ENCODE results near the gene GRK5.
A peak's percentile ranks its signal among the peaks of the same experiment; 100 is the strongest.

The GRK5 gene

DNA sequence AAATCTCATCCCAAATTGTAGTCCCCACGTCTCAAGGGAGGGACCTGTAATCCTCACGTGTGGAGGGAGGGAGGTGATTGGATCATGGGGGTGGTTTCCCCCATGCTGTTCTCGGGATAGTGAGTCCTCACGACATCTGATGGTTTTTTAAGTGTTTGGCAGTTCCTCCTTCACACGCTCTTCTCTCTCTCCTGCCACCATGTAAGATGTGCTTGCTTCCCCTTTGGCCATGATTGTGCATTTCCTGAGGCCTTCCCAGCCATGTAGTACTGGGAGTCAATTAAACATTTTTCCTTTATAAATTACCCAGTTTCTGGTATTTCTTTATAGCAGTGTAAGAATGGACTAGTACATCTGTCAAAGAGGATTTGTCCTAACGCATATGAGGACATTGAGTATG lies 275.6 kb downstream of the GRK5 start:
- DNase-seq (ENCODE audit: insufficient read length, low spot score) (no peak), FAIRE-seq (no peak)
- no peak for TF ChIP-seq TAF1 (IDR thresholded peaks at IDR 0.05; ENCODE audit: low read depth, low read length)
- TF ChIP-seq POLR2AphosphoS5 (IDR thresholded peaks at IDR 0.05; ENCODE audit: low read depth, low read length): no peak
- no peak for TF ChIP-seq POLR2A (IDR thresholded peaks at IDR 0.05; ENCODE audit: low read depth, low read length)
- TF ChIP-seq PAX5 (IDR thresholded peaks at IDR 0.05; ENCODE audit: insufficient read depth, low read length, severe bottlenecking): no peak
- TF ChIP-seq SPI1 (IDR thresholded peaks at IDR 0.05; ENCODE audit: low read depth, low read length): no peak
- TF ChIP-seq POU2F2 (IDR thresholded peaks at IDR 0.05; ENCODE audit: low read depth, low read length): no peak

- DNase-seq (ENCODE audit: insufficient read length, low spot score): no peak
- FAIRE-seq: no peak
- TF ChIP-seq TAF1 (IDR thresholded peaks at IDR 0.05; ENCODE audit: low read depth, low read length) (no peak), PAX5 (IDR thresholded peaks at IDR 0.05; ENCODE audit: insufficient read depth, low read length, severe bottlenecking) (no peak), SPI1 (IDR thresholded peaks at IDR 0.05; ENCODE audit: low read depth, low read length) (no peak), POLR2A (IDR thresholded peaks at IDR 0.05; ENCODE audit: low read depth, low read length) (no peak), POU2F2 (IDR thresholded peaks at IDR 0.05; ENCODE audit: low read depth, low read length) (no peak), POLR2AphosphoS5 (IDR thresholded peaks at IDR 0.05; ENCODE audit: low read depth, low read length) (no peak)
Observed at GRCh38 chr10:119483839-119484238, 276.5 kb downstream of the GRK5 start.

DNA sequence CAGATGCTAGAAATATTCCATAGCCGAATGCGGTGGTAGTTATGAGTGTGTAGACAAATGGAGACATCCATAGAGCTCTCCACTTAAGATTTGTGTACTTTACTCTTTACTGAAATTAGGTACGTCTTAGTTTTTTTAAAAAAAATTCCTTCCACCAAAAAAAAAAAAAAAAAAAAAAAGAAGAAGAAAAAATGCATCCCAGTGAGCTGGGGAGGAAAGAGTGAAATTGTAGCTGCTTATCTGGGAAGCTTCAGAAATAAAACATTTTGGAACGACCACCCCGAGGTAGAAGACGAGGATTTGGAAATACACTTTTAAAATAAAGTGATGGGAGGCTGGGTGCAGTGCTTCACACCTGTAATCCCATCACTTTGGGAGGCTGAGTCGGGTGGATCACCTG lies 281.3 kb downstream of the GRK5 start:
- DNase-seq (ENCODE audit: insufficient read length, low spot score): no peak
- TF ChIP-seq PAX5 (IDR thresholded peaks at IDR 0.05; ENCODE audit: insufficient read depth, low read length, severe bottlenecking) (no peak), POU2F2 (IDR thresholded peaks at IDR 0.05; ENCODE audit: low read depth, low read length) (no peak), SPI1 (IDR thresholded peaks at IDR 0.05; ENCODE audit: low read depth, low read length) (no peak), POLR2AphosphoS5 (IDR thresholded peaks at IDR 0.05; ENCODE audit: low read depth, low read length) (no peak), POLR2A (IDR thresholded peaks at IDR 0.05; ENCODE audit: low read depth, low read length) (no peak), TAF1 (IDR thresholded peaks at IDR 0.05; ENCODE audit: low read depth, low read length) (no peak)
- FAIRE-seq: no peak

- DNase-seq (ENCODE audit: insufficient read length, low spot score) (no peak), FAIRE-seq (no peak)
- TF ChIP-seq POLR2A (IDR thresholded peaks at IDR 0.05; ENCODE audit: low read depth, low read length): no peak
Observed at GRCh38 chr10:119489991-119490326, 282.6 kb downstream of the GRK5 start.

DNA sequence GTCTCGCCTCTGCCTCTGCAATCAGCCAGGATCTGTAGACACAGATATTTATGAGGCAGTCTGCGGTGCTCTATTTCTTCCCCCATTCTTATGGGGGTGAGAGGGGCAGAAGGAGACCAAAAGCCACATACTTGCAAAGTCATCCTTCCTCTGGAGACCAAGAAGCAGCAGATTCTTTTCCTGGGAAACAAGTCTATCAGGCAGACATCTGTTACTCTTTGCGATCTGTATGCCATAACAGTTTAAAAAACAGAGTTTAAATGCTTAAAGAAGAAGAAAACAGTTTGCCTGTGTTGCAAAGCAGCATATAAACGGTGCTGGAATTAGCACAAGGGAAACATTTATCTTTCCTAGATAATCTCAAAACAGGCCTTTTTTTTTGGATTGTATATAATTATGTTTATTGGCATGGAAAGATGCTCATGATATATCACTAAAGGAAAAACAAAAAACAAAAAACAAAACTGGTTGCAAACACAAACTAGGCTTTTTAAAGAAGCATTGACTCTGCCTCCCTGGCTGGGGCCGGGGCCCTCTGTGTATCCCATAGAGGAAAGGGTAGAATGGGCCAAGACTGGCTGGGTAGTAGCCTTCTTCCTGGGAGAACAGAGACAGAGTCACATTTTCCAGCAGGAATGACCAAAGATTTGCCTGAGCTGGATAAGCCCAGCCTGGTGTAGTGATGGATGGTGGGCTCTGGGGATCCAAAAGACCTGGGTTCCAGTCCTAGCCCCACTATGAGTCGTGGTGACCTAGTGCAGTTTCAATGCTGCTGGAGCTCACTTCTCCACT lies 284.8 kb downstream of the GRK5 start:
- TF ChIP-seq TAF1 (IDR thresholded peaks at IDR 0.05; ENCODE audit: low read depth, low read length) (no peak), PAX5 (IDR thresholded peaks at IDR 0.05; ENCODE audit: insufficient read depth, low read length, severe bottlenecking) (no peak), SPI1 (IDR thresholded peaks at IDR 0.05; ENCODE audit: low read depth, low read length) (no peak), POLR2A (IDR thresholded peaks at IDR 0.05; ENCODE audit: low read depth, low read length) (no peak), POU2F2 (IDR thresholded peaks at IDR 0.05; ENCODE audit: low read depth, low read length) (no peak), POLR2AphosphoS5 (IDR thresholded peaks at IDR 0.05; ENCODE audit: low read depth, low read length) (no peak)
- DNase-seq (ENCODE audit: insufficient read length, low spot score): no peak
- no peak for FAIRE-seq

DNA sequence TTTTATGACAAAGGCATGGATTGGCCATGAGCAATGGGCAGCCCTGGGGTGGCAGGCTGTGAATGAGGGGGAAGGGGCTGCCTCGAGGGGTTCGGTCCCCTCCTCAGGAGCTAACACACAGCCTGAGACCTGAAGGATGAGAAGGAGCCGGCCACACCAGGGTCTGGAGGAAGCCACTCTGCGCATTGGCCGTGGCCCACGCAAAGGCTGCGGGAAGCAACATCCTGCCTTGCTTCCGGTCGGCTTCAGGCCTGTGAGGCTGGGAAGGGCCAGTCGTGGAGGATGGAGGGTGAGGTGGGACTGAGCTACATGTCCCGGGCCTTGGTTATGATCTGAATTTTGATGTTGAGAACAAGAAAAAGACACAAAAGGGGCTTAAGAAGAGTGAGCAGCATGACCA lies 285.8 kb downstream of the GRK5 start:
- FAIRE-seq (no peak), DNase-seq (ENCODE audit: insufficient read length, low spot score) (no peak)
- TF ChIP-seq PAX5 (IDR thresholded peaks at IDR 0.05; ENCODE audit: insufficient read depth, low read length, severe bottlenecking) (no peak), SPI1 (IDR thresholded peaks at IDR 0.05; ENCODE audit: low read depth, low read length) (no peak), TAF1 (IDR thresholded peaks at IDR 0.05; ENCODE audit: low read depth, low read length) (no peak), POLR2AphosphoS5 (IDR thresholded peaks at IDR 0.05; ENCODE audit: low read depth, low read length) (no peak)

DNA sequence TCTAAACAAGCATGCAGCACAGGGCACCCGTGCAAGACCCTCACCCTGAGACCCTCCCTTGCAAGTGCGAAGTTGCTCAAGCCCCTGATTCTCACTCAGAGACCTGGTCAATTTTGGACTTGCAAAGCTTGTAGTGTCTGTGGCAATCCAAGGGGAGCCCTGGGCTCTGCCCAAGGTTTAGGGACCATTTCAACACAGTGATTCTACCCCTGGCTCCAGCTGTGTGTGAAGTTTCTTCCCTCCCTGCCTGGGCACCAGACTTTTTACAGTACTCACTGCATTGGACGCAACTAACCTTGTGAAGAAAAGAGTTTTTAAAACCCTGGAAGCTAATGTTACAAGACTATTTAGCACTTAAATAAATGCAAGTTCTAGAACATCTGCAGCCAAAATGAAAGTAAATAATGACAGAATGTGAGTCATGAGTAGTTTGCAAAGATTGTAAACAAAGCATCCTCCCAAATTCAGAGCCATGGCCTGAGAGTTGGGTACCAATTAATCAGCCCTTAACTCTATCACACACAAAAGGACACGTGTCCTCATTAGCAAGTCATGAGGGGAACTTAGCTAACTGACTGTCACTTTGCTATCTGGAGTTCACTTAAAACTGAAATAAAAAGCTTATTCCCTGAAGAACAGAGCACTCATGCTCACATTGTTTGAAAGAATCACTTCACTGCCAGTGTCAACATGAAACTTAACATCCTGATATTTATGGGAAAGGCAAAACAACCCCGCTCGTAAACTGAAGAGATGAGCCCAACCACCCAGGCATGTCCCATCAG lies 287.1 kb downstream of the GRK5 start:
- no peak for DNase-seq (ENCODE audit: insufficient read length, low spot score)
- TF ChIP-seq POU2F2 (IDR thresholded peaks at IDR 0.05; ENCODE audit: low read depth, low read length): no peak
- no peak for TF ChIP-seq POLR2AphosphoS5 (IDR thresholded peaks at IDR 0.05; ENCODE audit: low read depth, low read length)
- no peak for TF ChIP-seq PAX5 (IDR thresholded peaks at IDR 0.05; ENCODE audit: insufficient read depth, low read length, severe bottlenecking)
- peak; percentile 48 for FAIRE-seq

GRCh38 chr10:119495021-119495505 lies 287.7 kb downstream of the GRK5 start:
- FAIRE-seq (no peak), DNase-seq (ENCODE audit: insufficient read length, low spot score) (no peak)
- TF ChIP-seq SPI1 (IDR thresholded peaks at IDR 0.05; ENCODE audit: low read depth, low read length) (no peak), POLR2AphosphoS5 (IDR thresholded peaks at IDR 0.05; ENCODE audit: low read depth, low read length) (no peak), POU2F2 (IDR thresholded peaks at IDR 0.05; ENCODE audit: low read depth, low read length) (no peak), TAF1 (IDR thresholded peaks at IDR 0.05; ENCODE audit: low read depth, low read length) (no peak)

DNA sequence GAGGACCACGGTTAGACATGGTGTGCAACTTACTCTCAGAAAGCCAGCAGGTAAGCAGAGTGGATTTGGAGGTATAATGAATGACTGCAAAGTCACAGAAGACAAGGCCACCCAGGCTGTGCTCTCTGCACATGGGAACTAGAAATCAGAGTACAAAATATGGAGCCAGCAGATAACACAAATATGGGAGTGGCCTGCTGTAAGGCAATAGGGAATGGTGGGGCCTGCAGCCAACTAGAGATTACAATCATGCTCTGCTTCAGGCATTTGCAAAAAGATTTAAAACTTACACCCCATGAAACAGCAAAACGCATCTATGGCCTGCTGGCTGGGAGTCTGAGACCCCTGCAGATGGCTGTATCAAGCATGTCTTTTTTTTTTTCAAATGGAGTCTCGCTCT lies 288.2 kb downstream of the GRK5 start:
- DNase-seq (ENCODE audit: insufficient read length, low spot score) (no peak), FAIRE-seq (no peak)
- TF ChIP-seq SPI1 (IDR thresholded peaks at IDR 0.05; ENCODE audit: low read depth, low read length) (no peak), PAX5 (IDR thresholded peaks at IDR 0.05; ENCODE audit: insufficient read depth, low read length, severe bottlenecking) (no peak), TAF1 (IDR thresholded peaks at IDR 0.05; ENCODE audit: low read depth, low read length) (no peak), POLR2A (IDR thresholded peaks at IDR 0.05; ENCODE audit: low read depth, low read length) (no peak), POU2F2 (IDR thresholded peaks at IDR 0.05; ENCODE audit: low read depth, low read length) (no peak), POLR2AphosphoS5 (IDR thresholded peaks at IDR 0.05; ENCODE audit: low read depth, low read length) (no peak)

- DNase-seq (ENCODE audit: insufficient read length, low spot score) (no peak), FAIRE-seq (peak; percentile 86)
- TF ChIP-seq POLR2AphosphoS5 (IDR thresholded peaks at IDR 0.05; ENCODE audit: low read depth, low read length) (no peak), POU2F2 (IDR thresholded peaks at IDR 0.05; ENCODE audit: low read depth, low read length) (peak; percentile 75; the same call in 1 of the 2 replicates), PAX5 (IDR thresholded peaks at IDR 0.05; ENCODE audit: insufficient read depth, low read length, severe bottlenecking) (no peak), TAF1 (IDR thresholded peaks at IDR 0.05; ENCODE audit: low read depth, low read length) (no peak)
Observed at GRCh38 chr10:119496273-119496672, 288.9 kb downstream of the GRK5 start.
